OCI-LY3 (cell line): Measurements from ENCODE around the gene LGALSL.

Source experiments
- H2AFZ ChIP-seq: fragments of 200-600, 300-600 bp; shearing (Covaris generic); 2 replicates; pipeline ENCODE4 v1.6.0; 2014; ENCODE audit warnings: antibody characterized with exemption, low read depth, low read length
- H3K27ac ChIP-seq: fragments of 200-600, 300-600 bp; sonication (generic); 2 replicates; pipeline ENCODE4 v1.5.1; 2014; ENCODE audit warnings: mild to moderate bottlenecking, low read length, moderate library complexity, mixed read lengths
- H3K27me3 ChIP-seq: fragments of 200-600, 300-600 bp; sonication (generic); 2 replicates; pipeline ENCODE4 v1.6.1; 2014; ENCODE audit warnings: low read depth, low read length, mixed read lengths
- H3K36me3 ChIP-seq: fragments of 200-600, 300-600 bp; sonication (generic); replicated peaks from 2 replicates; pipeline ENCODE3; 2014; ENCODE audit warnings: low read depth, low read length, mixed read lengths
- H3K4me1 ChIP-seq: fragments of 300-600, 200-600 bp; sonication (generic); 2 replicates; pipeline ENCODE4 v1.6.1; 2014; ENCODE audit warnings: low read length, mixed read lengths
- H3K4me2 ChIP-seq: fragments of 200-600, 300-600 bp; sonication (generic); 2 replicates; pipeline ENCODE4 v1.6.1; 2014; ENCODE audit warnings: low read length, mixed read lengths
- H3K4me3 ChIP-seq: fragments of 300-600, 200-600 bp; sonication (generic); 2 replicates; pipeline ENCODE4 v1.5.1; 2014; ENCODE audit warnings: antibody characterized with exemption, mild to moderate bottlenecking, low read length, moderate library complexity
- H3K79me2 ChIP-seq: fragments of 300-600, 200-600 bp; shearing (Covaris generic); 2 replicates; pipeline ENCODE4 v1.6.1; 2014; ENCODE audit warnings: mild to moderate bottlenecking, low read length, mixed read lengths
- H3K9ac ChIP-seq: fragments of 300-600, 200-600 bp; shearing (Covaris generic); 2 replicates; pipeline ENCODE4 v1.6.0; 2014; ENCODE audit warnings: mild to moderate bottlenecking, low read length, moderate library complexity
- H3K9me3 ChIP-seq: fragments of 200-600, 300-600 bp; shearing (Covaris generic); 2 replicates; pipeline ENCODE4 v1.6.1; 2014; ENCODE audit warnings: low read length, mixed read lengths; ENCODE audit not compliant: insufficient read depth
- H4K20me1 ChIP-seq: fragments of 200-600, 300-600 bp; sonication (generic); 2 replicates; pipeline ENCODE4 v1.6.1; 2016; ENCODE audit warnings: low read length, mixed read lengths; ENCODE audit not compliant: insufficient read depth
- EZH2phosphoT487 ChIP-seq: fragments of 200-600 bp; shearing (Covaris generic); IDR thresholded peaks from 2 replicates; pipeline ENCODE4 v1.6.1; 2018; ENCODE audit warnings: antibody characterized with exemption, mixed run types, low read depth
- TF ChIP-seq, protein P1 (sequence below): fragments of 200-600, 300-600 bp; sonication (generic); IDR thresholded peaks from 2 replicates; pipeline ENCODE4 v1.5.1; 2014; ENCODE audit warnings: antibody characterized with exemption, low read length, low read depth

LGALSL gene

DNA sequence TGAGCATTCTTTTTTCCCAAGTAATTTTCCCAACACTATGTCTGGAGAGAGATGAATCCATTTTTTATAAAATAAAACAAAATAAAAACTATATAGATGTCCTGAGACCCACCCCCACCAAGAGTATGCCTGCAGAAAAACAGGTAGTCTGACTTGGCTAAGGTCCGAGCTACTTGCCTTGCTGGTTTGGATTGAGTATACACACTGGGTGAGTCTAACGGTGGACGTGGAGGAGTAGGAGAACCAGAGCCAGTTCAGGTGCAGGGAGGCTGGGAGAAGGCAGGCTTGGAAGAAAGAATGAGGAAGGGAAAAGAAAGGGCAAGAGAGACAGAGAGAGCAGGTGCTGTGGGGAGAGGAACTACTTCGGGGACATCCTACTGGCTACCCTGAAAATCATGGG, 48.9 kb downstream of the LGALSL start:
- no peaks in the 10 kb centered on the region for H4K20me1 ChIP-seq
- no peaks in the 10 kb centered on the region for H3K79me2 ChIP-seq
- H3K36me3 ChIP-seq: no peaks in the 10 kb centered on the region
- peaks cover 3% of the 10 kb centered on the region; the same call in 1 of the 2 replicates for H3K4me1 ChIP-seq
- no peak overlapping the region for H3K9ac ChIP-seq
- no peak overlapping the region for H3K4me3 ChIP-seq
- no peak overlapping the region for H3K4me2 ChIP-seq
- H3K9me3 ChIP-seq: no peaks in the 10 kb centered on the region
- no peak overlapping the region for H2AFZ ChIP-seq
- no peak for TF ChIP-seq EZH2phosphoT487
- TF ChIP-seq, protein P1, sequence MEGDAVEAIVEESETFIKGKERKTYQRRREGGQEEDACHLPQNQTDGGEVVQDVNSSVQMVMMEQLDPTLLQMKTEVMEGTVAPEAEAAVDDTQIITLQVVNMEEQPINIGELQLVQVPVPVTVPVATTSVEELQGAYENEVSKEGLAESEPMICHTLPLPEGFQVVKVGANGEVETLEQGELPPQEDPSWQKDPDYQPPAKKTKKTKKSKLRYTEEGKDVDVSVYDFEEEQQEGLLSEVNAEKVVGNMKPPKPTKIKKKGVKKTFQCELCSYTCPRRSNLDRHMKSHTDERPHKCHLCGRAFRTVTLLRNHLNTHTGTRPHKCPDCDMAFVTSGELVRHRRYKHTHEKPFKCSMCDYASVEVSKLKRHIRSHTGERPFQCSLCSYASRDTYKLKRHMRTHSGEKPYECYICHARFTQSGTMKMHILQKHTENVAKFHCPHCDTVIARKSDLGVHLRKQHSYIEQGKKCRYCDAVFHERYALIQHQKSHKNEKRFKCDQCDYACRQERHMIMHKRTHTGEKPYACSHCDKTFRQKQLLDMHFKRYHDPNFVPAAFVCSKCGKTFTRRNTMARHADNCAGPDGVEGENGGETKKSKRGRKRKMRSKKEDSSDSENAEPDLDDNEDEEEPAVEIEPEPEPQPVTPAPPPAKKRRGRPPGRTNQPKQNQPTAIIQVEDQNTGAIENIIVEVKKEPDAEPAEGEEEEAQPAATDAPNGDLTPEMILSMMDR: no peak
- H3K27me3 ChIP-seq: 0 out of 2 replicates have a peak, but pooled peaks cover 9% of the 10 kb centered on the region
- no peak overlapping the region for H3K27ac ChIP-seq

- H2AFZ ChIP-seq: no peak overlapping the region
- no peak overlapping the region for H3K4me2 ChIP-seq
- H3K79me2 ChIP-seq: no peaks in the 10 kb centered on the region
- H3K36me3 ChIP-seq: no peaks in the 10 kb centered on the region
- 0 out of 2 replicates have a peak, but pooled peaks cover 2% of the 10 kb centered on the region for H3K27me3 ChIP-seq
- no peaks in the 10 kb centered on the region for H3K4me1 ChIP-seq
- H3K27ac ChIP-seq: no peak overlapping the region
- TF ChIP-seq, protein P1: no peak
- no peak for TF ChIP-seq EZH2phosphoT487
- no peaks in the 10 kb centered on the region for H4K20me1 ChIP-seq
- H3K9ac ChIP-seq: no peak overlapping the region
- no peak overlapping the region for H3K4me3 ChIP-seq
- no peaks in the 10 kb centered on the region for H3K9me3 ChIP-seq
These were observed 51.1 kb downstream of the LGALSL start for GRCh38 chr2:64504774-64505720.

- TF ChIP-seq EZH2phosphoT487: no peak
- TF ChIP-seq, protein P1: no peak
- 0 out of 2 replicates have a peak, but pooled peaks cover 2% of the 10 kb centered on the region for H3K27me3 ChIP-seq
- H3K27ac ChIP-seq: no peak overlapping the region
- no peak overlapping the region for H3K9ac ChIP-seq
- H4K20me1 ChIP-seq: no peaks in the 10 kb centered on the region
- no peak overlapping the region for H3K4me2 ChIP-seq
- H3K36me3 ChIP-seq: no peaks in the 10 kb centered on the region
- no peak overlapping the region for H3K4me3 ChIP-seq
- no peaks in the 10 kb centered on the region for H3K4me1 ChIP-seq
- no peaks in the 10 kb centered on the region for H3K9me3 ChIP-seq
- H3K79me2 ChIP-seq: no peaks in the 10 kb centered on the region
- no peak overlapping the region for H2AFZ ChIP-seq
These were observed 52.7 kb downstream of the LGALSL start for GRCh38 chr2:64506686-64507085.
